Measurements from ENCODE around the gene CHN2. TPM values are rescaled to one million over a fixed set of nuclear protein-coding genes. Genes with fewer than 3 reads are reported as not detected.

The CHN2 gene
- total RNA-seq, 1 experiment from 2014 or later = 7.7 TPM

DNA sequence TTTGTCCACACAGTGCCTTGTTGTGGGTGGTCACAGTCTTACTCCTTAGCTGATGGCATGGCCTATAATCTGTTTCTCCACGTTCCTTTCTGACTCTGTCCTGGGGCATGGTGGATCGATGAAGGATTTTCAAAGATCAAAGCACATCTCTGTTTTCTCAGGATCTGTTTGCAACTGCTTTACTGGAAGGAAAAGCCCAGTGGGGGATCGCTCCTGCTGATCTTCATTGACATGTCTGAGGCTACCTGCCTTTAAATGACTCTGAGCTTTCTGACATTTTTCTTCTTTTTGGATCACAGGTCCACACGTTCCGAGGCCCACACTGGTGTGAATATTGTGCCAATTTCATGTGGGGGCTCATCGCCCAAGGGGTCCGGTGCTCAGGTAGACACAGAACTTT is 301.1 kb downstream of the CHN2 start:
- DNase-seq = no peak
- H3K79me2 ChIP-seq (ENCODE audit: low read length) = no peaks in the 10 kb centered on the region
- no peaks in the 10 kb centered on the region for H3K9me2 ChIP-seq (replicated peaks; ENCODE audit: low read length)
- BruUV-seq (replicated peaks) = no TSS peak
- H3K27me3 ChIP-seq (ENCODE audit: low read length) = no peaks in the 10 kb centered on the region
- H3K27ac ChIP-seq (ENCODE audit: low read length) = no peak overlapping the region
- no peak for ATAC-seq
- no peak overlapping the region for H3K4me2 ChIP-seq (ENCODE audit: low read length)
- POLR2A ChIA-PET (ENCODE audit: unreplicated experiment) = no interaction called here
- TF ChIP-seq EZH2phosphoT487 (IDR thresholded peaks at IDR 0.05; ENCODE audit: borderline replicate concordance, low read length) (no peak), CTCF (conservative IDR thresholded peaks at IDR 0.05; ENCODE audit: low read depth, low read length) (no peak), EZH2 (IDR thresholded peaks at IDR 0.05; ENCODE audit: low read length, unreplicated experiment) (no peak)
- CTCF ChIA-PET = no interaction called here
- H2AFZ ChIP-seq (ENCODE audit: low read length) = no peak overlapping the region
- intact Hi-C loops (cut with micrococcal nuclease) = no loop called here
- H3K4me1 ChIP-seq (ENCODE audit: insufficient read depth, low read length) = no peaks in the 10 kb centered on the region
- no peaks in the 10 kb centered on the region for H3K36me3 ChIP-seq (ENCODE audit: low read depth, low read length)
- no peaks in the 10 kb centered on the region for H4K20me1 ChIP-seq (ENCODE audit: low read length)
- H3F3A ChIP-seq (ENCODE audit: low read length, unreplicated experiment) = no peaks in the 10 kb centered on the region
- H3K9ac ChIP-seq (ENCODE audit: low read length) = no peak overlapping the region
- no peak overlapping the region for H3K4me3 ChIP-seq (ENCODE audit: low read length)
- no peaks in the 10 kb centered on the region for H3K9me3 ChIP-seq (ENCODE audit: low read length)

DNA sequence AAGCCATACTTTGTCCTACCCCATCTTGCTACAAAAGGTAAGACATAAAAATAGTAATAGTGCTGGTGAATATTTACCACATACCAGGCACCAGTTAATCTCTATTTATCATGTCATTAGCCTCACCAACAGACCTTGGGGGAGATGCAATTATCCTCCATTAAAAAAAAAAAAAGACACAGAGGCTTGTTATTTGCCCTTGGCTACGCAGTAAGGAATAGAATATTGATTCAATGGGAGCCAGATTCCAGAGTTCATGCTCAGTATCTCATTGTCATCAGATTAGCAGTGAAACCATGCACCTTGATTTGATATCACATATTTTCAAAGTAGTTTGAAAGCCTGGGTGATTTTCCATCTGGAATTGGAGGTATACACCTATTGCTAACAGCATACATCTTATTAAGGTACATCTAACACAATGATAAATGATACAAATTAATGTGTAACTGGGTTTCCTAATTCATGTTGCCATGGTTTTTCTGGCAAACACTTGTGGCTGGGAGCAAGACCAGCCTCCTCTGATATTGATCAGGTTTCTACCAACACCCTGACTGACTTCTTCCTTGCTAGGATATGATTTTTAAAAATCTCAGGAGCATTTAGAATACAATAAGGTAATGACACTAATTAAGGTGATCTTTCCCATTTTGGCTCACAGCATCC is 301.9 kb downstream of the CHN2 start:
- Histone ChIP-seq H3K36me3 (ENCODE audit: low read depth, low read length) (no peaks in the 10 kb centered on the region), H3K9ac (ENCODE audit: low read length) (no peak overlapping the region), H3K9me2 (replicated peaks; ENCODE audit: low read length) (no peaks in the 10 kb centered on the region), H3K4me2 (ENCODE audit: low read length) (no peak overlapping the region), H3K27ac (ENCODE audit: low read length) (no peak overlapping the region), H2AFZ (ENCODE audit: low read length) (no peak overlapping the region), H3K4me1 (ENCODE audit: insufficient read depth, low read length) (no peaks in the 10 kb centered on the region), H3F3A (ENCODE audit: low read length, unreplicated experiment) (no peaks in the 10 kb centered on the region), H4K20me1 (ENCODE audit: low read length) (no peaks in the 10 kb centered on the region), H3K4me3 (ENCODE audit: low read length) (no peak overlapping the region), H3K79me2 (ENCODE audit: low read length) (no peaks in the 10 kb centered on the region), H3K27me3 (ENCODE audit: low read length) (no peaks in the 10 kb centered on the region), H3K9me3 (ENCODE audit: low read length) (no peaks in the 10 kb centered on the region)
- no peak for TF ChIP-seq EZH2phosphoT487 (IDR thresholded peaks at IDR 0.05; ENCODE audit: borderline replicate concordance, low read length)
- ChIA-PET CTCF (no interaction called here), POLR2A (ENCODE audit: unreplicated experiment) (interaction anchor here (0.7 kb wide), 1 partner anchor 66 kb away, joined by 3 read pairs; no protein-coding TSS in a partner anchor)
- DNase-seq (no peak), ATAC-seq (no peak)
- BruUV-seq (replicated peaks) = no TSS peak
- intact Hi-C loops (cut with micrococcal nuclease) = no loop called here

DNA sequence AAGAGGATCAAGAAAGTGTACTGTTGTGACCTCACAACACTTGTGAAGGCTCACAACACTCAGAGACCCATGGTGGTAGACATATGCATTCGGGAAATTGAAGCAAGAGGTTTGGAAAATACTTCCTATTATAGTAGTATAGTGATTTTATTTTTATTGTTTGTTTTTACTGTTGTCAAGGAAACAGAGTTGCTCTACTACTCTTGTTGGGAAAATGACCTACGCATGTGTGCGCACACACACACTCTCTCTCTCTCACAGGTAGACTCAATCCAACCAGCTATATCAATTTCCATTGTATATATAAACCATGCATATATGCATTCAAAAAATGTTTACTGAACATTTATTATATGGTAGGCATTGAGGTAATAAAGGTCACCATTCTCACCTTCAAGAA is 305.4 kb downstream of the CHN2 start:
- no peaks in the 10 kb centered on the region for H3K9me2 ChIP-seq (replicated peaks; ENCODE audit: low read length)
- H3K4me3 ChIP-seq (ENCODE audit: low read length) = no peak overlapping the region
- H3K4me2 ChIP-seq (ENCODE audit: low read length) = no peak overlapping the region
- no peak overlapping the region for H3K9ac ChIP-seq (ENCODE audit: low read length)
- H3K27me3 ChIP-seq (ENCODE audit: low read length) = no peaks in the 10 kb centered on the region
- H3K27ac ChIP-seq (ENCODE audit: low read length) = no peak overlapping the region
- H3K4me1 ChIP-seq (ENCODE audit: insufficient read depth, low read length) = no peaks in the 10 kb centered on the region
- ChIA-PET CTCF (no interaction called here), POLR2A (ENCODE audit: unreplicated experiment) (no interaction called here)
- no peaks in the 10 kb centered on the region for H3K9me3 ChIP-seq (ENCODE audit: low read length)
- no peaks in the 10 kb centered on the region for H3F3A ChIP-seq (ENCODE audit: low read length, unreplicated experiment)
- no peaks in the 10 kb centered on the region for H4K20me1 ChIP-seq (ENCODE audit: low read length)
- H2AFZ ChIP-seq (ENCODE audit: low read length) = no peak overlapping the region
- TF ChIP-seq EZH2phosphoT487 (IDR thresholded peaks at IDR 0.05; ENCODE audit: borderline replicate concordance, low read length) (no peak), CTCF (conservative IDR thresholded peaks at IDR 0.05; ENCODE audit: low read depth, low read length) (no peak), EZH2 (IDR thresholded peaks at IDR 0.05; ENCODE audit: low read length, unreplicated experiment) (no peak)
- no peak for ATAC-seq
- intact Hi-C loops (cut with micrococcal nuclease) = no loop called here
- H3K36me3 ChIP-seq (ENCODE audit: low read depth, low read length) = no peaks in the 10 kb centered on the region
- DNase-seq = no peak
- no peaks in the 10 kb centered on the region for H3K79me2 ChIP-seq (ENCODE audit: low read length)
- no TSS peak for BruUV-seq (replicated peaks)
